ENCODE data around the gene ZSWIM6. TPM values are rescaled to one million over a fixed set of nuclear protein-coding genes. Genes with fewer than 3 reads are reported as not detected.

The ZSWIM6 gene
- polyA plus RNA-seq, 3 donors = 1.7 to 33.5 (median 2.7) TPM

DNA sequence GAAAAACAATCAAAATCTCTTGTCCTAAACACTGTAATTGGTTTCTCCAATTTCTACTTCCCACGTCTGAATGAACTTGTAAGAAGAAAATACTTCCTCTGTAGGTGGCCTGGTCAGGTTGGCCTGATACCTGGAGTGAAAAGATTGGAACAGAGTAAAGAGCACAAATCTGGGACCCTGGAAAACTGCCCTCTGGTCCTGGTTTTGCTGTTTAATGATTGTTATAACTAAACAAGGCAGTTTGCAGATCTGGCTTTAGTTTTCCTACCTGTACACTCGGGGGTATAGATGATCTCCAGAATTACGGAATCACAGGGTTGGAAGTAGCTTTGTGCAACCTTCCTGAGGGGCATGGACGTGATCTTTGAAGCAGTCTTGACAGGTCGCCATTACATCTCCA, 67.6 kb downstream of the ZSWIM6 start:
- WGBS (ENCODE audit: insufficient coverage) = 97% methylated on average over 4 of the region's 5 CpGs

DNA sequence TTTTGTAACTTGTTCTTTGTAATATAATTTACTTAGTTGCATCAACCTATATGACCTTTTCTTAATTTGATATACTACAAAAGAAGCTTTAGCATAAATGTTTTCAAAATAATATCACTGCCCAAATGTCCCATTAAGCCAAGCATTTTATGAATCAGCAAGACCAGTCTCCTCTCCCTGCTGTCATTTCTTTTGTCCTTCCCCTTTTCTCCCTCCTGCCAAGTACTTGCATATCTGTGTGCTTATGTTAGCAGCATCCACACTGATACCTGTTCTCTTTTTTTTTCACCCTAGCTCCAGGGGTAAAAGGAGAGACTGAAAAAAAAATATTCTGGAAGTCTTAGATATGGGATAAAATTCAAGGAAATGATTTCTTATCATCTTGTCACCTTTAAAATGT, 69.7 kb downstream of the ZSWIM6 start:
- peaks cover 33% of the 10 kb centered on the region for H3K4me1 Mint-ChIP-seq
- H3K36me3 ChIP-seq (replicated peaks in 1 of 2; ENCODE audit: control insufficient read depth in 1 of 2, insufficient read depth in 2 of 2, low read length in 2 of 2) = no peaks in the 10 kb centered on the region
- H3K27me3 ChIP-seq (ENCODE audit: control insufficient read depth in 2 of 2, insufficient read depth in 2 of 2, low read length in 2 of 2) = no peaks in the 10 kb centered on the region
- H3K4me3 Mint-ChIP-seq = no peak overlapping the region
- H3K4me3 ChIP-seq (replicated peaks in 1 of 3; ENCODE audit: low read depth in 2 of 3, low read length in 3 of 3) = no peak overlapping the region
- peaks cover 99% of the 10 kb centered on the region for H4K20me1 ChIP-seq (ENCODE audit: insufficient read depth, low read length)
- peak; percentile 16 to 44 (median 44) for DNase-seq
- peaks cover 96% of the 10 kb centered on the region for H3K79me2 ChIP-seq (ENCODE audit: insufficient read depth, low read length)
- no peak overlapping the region for H3K9ac ChIP-seq (ENCODE audit: insufficient read depth, low read length, poor library complexity, severe bottlenecking)
- H3K9me3 Mint-ChIP-seq = no peaks in the 10 kb centered on the region
- H3K36me3 Mint-ChIP-seq = peaks cover 0 to 3% of the 10 kb centered on the region in 2 donors
- no peak overlapping the region for H3K27ac ChIP-seq (ENCODE audit: low read depth in 1 of 2, low read length in 2 of 2)
- intact Hi-C loops (cut with micrococcal nuclease) = loop anchor here in 1 of 2 donors (10.0 kb wide), 1 partner anchor 457 kb away; the partner anchor contains the start of genes ERCC8 and NDUFAF2
- peaks cover 0 to 2% (median 0%) of the 10 kb centered on the region in 3 donors for H3K27me3 Mint-ChIP-seq (ENCODE audit: low read depth in 3 of 3)
- H3K4me2 ChIP-seq (replicated peaks; ENCODE audit: extremely low read depth, low read length, poor library complexity, severe bottlenecking) = no peak overlapping the region
- no peaks in the 10 kb centered on the region for H3K9me3 ChIP-seq (replicated peaks in 1 of 2; ENCODE audit: control insufficient read depth in 1 of 2, insufficient read depth in 1 of 2, low read length in 2 of 2)
- H2AFZ ChIP-seq (ENCODE audit: insufficient read depth, low read depth, low read length, poor library complexity, severe bottlenecking) = no peak overlapping the region
- H3K27ac Mint-ChIP-seq = peak overlapping the region in 4 of 7 donors; percentile 12 to 68 (median 38)
- TF ChIP-seq, protein P1, sequence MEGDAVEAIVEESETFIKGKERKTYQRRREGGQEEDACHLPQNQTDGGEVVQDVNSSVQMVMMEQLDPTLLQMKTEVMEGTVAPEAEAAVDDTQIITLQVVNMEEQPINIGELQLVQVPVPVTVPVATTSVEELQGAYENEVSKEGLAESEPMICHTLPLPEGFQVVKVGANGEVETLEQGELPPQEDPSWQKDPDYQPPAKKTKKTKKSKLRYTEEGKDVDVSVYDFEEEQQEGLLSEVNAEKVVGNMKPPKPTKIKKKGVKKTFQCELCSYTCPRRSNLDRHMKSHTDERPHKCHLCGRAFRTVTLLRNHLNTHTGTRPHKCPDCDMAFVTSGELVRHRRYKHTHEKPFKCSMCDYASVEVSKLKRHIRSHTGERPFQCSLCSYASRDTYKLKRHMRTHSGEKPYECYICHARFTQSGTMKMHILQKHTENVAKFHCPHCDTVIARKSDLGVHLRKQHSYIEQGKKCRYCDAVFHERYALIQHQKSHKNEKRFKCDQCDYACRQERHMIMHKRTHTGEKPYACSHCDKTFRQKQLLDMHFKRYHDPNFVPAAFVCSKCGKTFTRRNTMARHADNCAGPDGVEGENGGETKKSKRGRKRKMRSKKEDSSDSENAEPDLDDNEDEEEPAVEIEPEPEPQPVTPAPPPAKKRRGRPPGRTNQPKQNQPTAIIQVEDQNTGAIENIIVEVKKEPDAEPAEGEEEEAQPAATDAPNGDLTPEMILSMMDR (IDR thresholded peaks at IDR 0.05) = no peak
- H3K4me1 ChIP-seq (ENCODE audit: control insufficient read depth in 1 of 2, insufficient read depth in 2 of 2, low read length in 2 of 2) = peaks cover 6 to 30% of the 10 kb centered on the region in 2 donors

More for the DNA sequence above, 67.6 kb downstream of the ZSWIM6 start:
- Mint-ChIP-seq H3K4me1 (peaks cover 33% of the 10 kb centered on the region), H3K27ac (peak overlapping the region in 2 of 7 donors; percentile 4 to 11), H3K27me3 (ENCODE audit: low read depth in 3 of 3) (peaks cover 0 to 2% (median 0%) of the 10 kb centered on the region in 3 donors), H3K4me3 (no peak overlapping the region), H3K36me3 (peaks cover 2 to 6% of the 10 kb centered on the region in 2 donors), H3K9me3 (peaks cover 0 to under 1% (median 0%) of the 10 kb centered on the region in 7 donors)
- Histone ChIP-seq H3K79me2 (ENCODE audit: insufficient read depth, low read length) (peaks cover 96% of the 10 kb centered on the region), H3K27ac (ENCODE audit: low read depth in 1 of 2, low read length in 2 of 2) (no peak overlapping the region), H4K20me1 (ENCODE audit: insufficient read depth, low read length) (peaks cover 100% of the 10 kb centered on the region), H2AFZ (ENCODE audit: insufficient read depth, low read depth, low read length, poor library complexity, severe bottlenecking) (no peak overlapping the region), H3K4me2 (replicated peaks; ENCODE audit: extremely low read depth, low read length, poor library complexity, severe bottlenecking) (no peak overlapping the region), H3K4me1 (ENCODE audit: control insufficient read depth in 1 of 2, insufficient read depth in 2 of 2, low read length in 2 of 2) (peaks cover 6 to 30% of the 10 kb centered on the region in 2 donors), H3K27me3 (ENCODE audit: control insufficient read depth in 2 of 2, insufficient read depth in 2 of 2, low read length in 2 of 2) (no peaks in the 10 kb centered on the region), H3K4me3 (replicated peaks in 1 of 3; ENCODE audit: low read depth in 2 of 3, low read length in 3 of 3) (no peak overlapping the region), H3K9me3 (replicated peaks in 1 of 2; ENCODE audit: control insufficient read depth in 1 of 2, insufficient read depth in 1 of 2, low read length in 2 of 2) (no peaks in the 10 kb centered on the region), H3K36me3 (replicated peaks in 1 of 2; ENCODE audit: control insufficient read depth in 1 of 2, insufficient read depth in 2 of 2, low read length in 2 of 2) (no peaks in the 10 kb centered on the region), H3K9ac (ENCODE audit: insufficient read depth, low read length, poor library complexity, severe bottlenecking) (no peak overlapping the region)
- no peak for DNase-seq
- TF ChIP-seq, protein P1 (IDR thresholded peaks at IDR 0.05) = no peak
- intact Hi-C loops (cut with micrococcal nuclease) = loop anchor here in 1 of 2 donors (10.0 kb wide), 1 partner anchor 455 kb away; the partner anchor contains the start of genes ERCC8 and NDUFAF2
